NCI-H2107 treated with DMSO at 0.1 percent for 48 hours (cell line): ENCODE data around the gene OBP2B.
"Not testable (repeated sequence)": the region's sequence is repeated elsewhere in the genome, so short reads cannot be mapped to it uniquely, and the experiment has no call there.

Experiments
- DNase-seq: peaks from one replicate; lab custom pipeline; 2025; ENCODE audit not compliant: unreplicated experiment; lab: John Stamatoyannopoulos, UW

OBP2B gene

GRCh38 chr9:133208880-133209300 lies at the start of gene OBP2B:
Gene OBP2B, minus strand, starts transcription at chr9:133209250. Its CDS starts 51 bp downstream, at chr9:133209199.
- DNase-seq: not testable (repeated sequence)

GRCh38 chr9:133258061-133259015 lies 49.3 kb upstream of the OBP2B start:
- DNase-seq: no peak

GRCh38 chr9:133257465-133257956 lies 48.5 kb upstream of the OBP2B start:
- no peak for DNase-seq

- no peak for DNase-seq
Observed at GRCh38 chr9:133256686-133257091, 47.6 kb upstream of the OBP2B start.

- DNase-seq: no peak
Observed at GRCh38 chr9:133256136-133256461, 47.0 kb upstream of the OBP2B start.

GRCh38 chr9:133255371-133256135 lies 46.5 kb upstream of the OBP2B start:
- DNase-seq: no peak

- DNase-seq: no peak
Observed at GRCh38 chr9:133254471-133254870, 45.4 kb upstream of the OBP2B start.

GRCh38 chr9:133253268-133253667 lies 44.2 kb upstream of the OBP2B start:
- DNase-seq: no peak

GRCh38 chr9:133252301-133253020 lies 43.4 kb upstream of the OBP2B start:
- DNase-seq: no peak

GRCh38 chr9:133251773-133252172 lies 42.7 kb upstream of the OBP2B start:
- no peak for DNase-seq

GRCh38 chr9:133251221-133251620 lies 42.2 kb upstream of the OBP2B start:
- DNase-seq: not testable (repeated sequence)

GRCh38 chr9:133250741-133251170 lies 41.7 kb upstream of the OBP2B start:
- DNase-seq: no peak

GRCh38 chr9:133249337-133249736 lies 40.3 kb upstream of the OBP2B start:
- no peak for DNase-seq

GRCh38 chr9:133248726-133249295 lies 39.8 kb upstream of the OBP2B start:
- DNase-seq: no peak

- DNase-seq: no peak
Observed at GRCh38 chr9:133247632-133248031, 38.6 kb upstream of the OBP2B start.

- DNase-seq: no peak
Observed at GRCh38 chr9:133246991-133247390, 37.9 kb upstream of the OBP2B start.

GRCh38 chr9:133246562-133246961 lies 37.5 kb upstream of the OBP2B start:
- DNase-seq: no peak

- DNase-seq: no peak
Observed at GRCh38 chr9:133242991-133243390, 33.9 kb upstream of the OBP2B start.

- DNase-seq: no peak
Observed at GRCh38 chr9:133242241-133242640, 33.2 kb upstream of the OBP2B start.

GRCh38 chr9:133239533-133240090 lies 30.6 kb upstream of the OBP2B start:
- no peak for DNase-seq
